ENCODE data around the gene SMYD3. TPM values are rescaled to one million over a fixed set of nuclear protein-coding genes. Genes with fewer than 3 reads are reported as not detected.

The SMYD3 gene
- total and polyA plus RNA-seq, 9 of the 15 experiments (the other 6 are each of a cell fraction or from before 2014, with no cell fraction given) = 128 to 440 (median 197) TPM

DNA sequence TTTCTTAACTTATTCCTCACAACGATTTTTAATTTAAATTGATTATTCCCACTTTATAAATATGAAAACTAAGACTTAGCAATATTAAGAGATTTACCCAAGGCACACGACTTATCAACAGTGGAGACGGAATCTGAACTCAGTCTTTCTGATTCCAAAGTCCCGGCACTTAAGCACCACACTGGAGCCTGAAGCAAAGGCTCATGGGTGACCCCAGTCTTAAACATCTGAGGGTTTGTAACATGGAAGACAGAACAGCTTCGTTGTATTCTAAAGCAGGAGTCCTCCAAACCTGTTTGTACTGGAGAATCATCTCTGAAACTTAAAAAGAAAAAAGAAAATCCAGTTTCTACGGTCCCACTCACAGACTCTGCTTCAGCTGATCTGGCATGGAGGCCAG is 519.5 kb downstream of the SMYD3 start (continued):
- no peak for TF ChIP-seq RBM34 (IDR thresholded peaks at IDR 0.05; ENCODE audit: borderline replicate concordance, insufficient read depth, low read length)
- TF ChIP-seq, protein P1, sequence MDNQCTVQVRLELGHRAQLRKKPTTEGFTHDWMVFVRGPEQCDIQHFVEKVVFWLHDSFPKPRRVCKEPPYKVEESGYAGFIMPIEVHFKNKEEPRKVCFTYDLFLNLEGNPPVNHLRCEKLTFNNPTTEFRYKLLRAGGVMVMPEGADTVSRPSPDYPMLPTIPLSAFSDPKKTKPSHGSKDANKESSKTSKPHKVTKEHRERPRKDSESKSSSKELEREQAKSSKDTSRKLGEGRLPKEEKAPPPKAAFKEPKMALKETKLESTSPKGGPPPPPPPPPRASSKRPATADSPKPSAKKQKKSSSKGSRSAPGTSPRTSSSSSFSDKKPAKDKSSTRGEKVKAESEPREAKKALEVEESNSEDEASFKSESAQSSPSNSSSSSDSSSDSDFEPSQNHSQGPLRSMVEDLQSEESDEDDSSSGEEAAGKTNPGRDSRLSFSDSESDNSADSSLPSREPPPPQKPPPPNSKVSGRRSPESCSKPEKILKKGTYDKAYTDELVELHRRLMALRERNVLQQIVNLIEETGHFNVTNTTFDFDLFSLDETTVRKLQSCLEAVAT (IDR thresholded peaks at IDR 0.05) = no peak
- TF ChIP-seq RUNX1 (IDR thresholded peaks at IDR 0.05; ENCODE audit: low read depth) = no peak
- TF ChIP-seq, protein P2, sequence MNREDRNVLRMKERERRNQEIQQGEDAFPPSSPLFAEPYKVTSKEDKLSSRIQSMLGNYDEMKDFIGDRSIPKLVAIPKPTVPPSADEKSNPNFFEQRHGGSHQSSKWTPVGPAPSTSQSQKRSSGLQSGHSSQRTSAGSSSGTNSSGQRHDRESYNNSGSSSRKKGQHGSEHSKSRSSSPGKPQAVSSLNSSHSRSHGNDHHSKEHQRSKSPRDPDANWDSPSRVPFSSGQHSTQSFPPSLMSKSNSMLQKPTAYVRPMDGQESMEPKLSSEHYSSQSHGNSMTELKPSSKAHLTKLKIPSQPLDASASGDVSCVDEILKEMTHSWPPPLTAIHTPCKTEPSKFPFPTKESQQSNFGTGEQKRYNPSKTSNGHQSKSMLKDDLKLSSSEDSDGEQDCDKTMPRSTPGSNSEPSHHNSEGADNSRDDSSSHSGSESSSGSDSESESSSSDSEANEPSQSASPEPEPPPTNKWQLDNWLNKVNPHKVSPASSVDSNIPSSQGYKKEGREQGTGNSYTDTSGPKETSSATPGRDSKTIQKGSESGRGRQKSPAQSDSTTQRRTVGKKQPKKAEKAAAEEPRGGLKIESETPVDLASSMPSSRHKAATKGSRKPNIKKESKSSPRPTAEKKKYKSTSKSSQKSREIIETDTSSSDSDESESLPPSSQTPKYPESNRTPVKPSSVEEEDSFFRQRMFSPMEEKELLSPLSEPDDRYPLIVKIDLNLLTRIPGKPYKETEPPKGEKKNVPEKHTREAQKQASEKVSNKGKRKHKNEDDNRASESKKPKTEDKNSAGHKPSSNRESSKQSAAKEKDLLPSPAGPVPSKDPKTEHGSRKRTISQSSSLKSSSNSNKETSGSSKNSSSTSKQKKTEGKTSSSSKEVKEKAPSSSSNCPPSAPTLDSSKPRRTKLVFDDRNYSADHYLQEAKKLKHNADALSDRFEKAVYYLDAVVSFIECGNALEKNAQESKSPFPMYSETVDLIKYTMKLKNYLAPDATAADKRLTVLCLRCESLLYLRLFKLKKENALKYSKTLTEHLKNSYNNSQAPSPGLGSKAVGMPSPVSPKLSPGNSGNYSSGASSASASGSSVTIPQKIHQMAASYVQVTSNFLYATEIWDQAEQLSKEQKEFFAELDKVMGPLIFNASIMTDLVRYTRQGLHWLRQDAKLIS (CRISPR knock-in tag; IDR thresholded peaks at IDR 0.05) = 0 out of 2 replicates have a peak, but pooled peaks have one; percentile 14
- TF ChIP-seq POLR2G (IDR thresholded peaks at IDR 0.05; ENCODE audit: low read depth, low read length) = no peak
- TF ChIP-seq ZNF766 (CRISPR knock-in tag; conservative IDR thresholded peaks at IDR 0.05) = no peak

Data from K562 (cell line).